HG03097 (cell line): ENCODE data around the gene CRYBG1.
"Not testable (repeated sequence)": the region's sequence is repeated elsewhere in the genome, so short reads cannot be mapped to it uniquely, and the experiment has no call there.

Experiments
- ATAC-seq: cut with Tn5 transposase; IDR thresholded peaks from one replicate; pipeline ENCODE4 v1.9.1; 2021; ENCODE audit not compliant: unreplicated experiment, low FRiP score

CRYBG1 gene

GRCh38 chr6:106540432-106540831 lies 179.9 kb downstream of the CRYBG1 start:
- no peak for ATAC-seq

DNA sequence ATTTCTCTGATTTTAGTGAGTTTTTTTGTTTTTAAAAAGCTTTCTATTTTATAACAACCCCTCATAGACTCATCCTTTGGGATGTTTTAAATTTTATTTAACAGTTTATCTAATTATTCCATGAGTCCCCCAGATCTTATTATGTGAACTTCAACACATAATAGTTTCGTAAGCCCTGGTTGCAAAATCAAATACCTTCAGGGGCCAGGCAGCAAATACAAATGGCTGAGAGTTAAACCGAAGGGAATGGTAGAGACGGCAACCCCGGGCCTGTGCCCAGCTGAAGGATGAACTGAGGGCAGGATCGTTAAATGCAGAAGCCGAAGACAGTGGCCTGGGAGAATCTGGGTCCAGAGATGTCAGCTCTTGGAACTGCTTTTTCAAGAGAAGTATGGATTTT lies 180.4 kb downstream of the CRYBG1 start:
- no peak for ATAC-seq

GRCh38 chr6:106546261-106546690 lies 185.8 kb downstream of the CRYBG1 start:
- no peak for ATAC-seq

DNA sequence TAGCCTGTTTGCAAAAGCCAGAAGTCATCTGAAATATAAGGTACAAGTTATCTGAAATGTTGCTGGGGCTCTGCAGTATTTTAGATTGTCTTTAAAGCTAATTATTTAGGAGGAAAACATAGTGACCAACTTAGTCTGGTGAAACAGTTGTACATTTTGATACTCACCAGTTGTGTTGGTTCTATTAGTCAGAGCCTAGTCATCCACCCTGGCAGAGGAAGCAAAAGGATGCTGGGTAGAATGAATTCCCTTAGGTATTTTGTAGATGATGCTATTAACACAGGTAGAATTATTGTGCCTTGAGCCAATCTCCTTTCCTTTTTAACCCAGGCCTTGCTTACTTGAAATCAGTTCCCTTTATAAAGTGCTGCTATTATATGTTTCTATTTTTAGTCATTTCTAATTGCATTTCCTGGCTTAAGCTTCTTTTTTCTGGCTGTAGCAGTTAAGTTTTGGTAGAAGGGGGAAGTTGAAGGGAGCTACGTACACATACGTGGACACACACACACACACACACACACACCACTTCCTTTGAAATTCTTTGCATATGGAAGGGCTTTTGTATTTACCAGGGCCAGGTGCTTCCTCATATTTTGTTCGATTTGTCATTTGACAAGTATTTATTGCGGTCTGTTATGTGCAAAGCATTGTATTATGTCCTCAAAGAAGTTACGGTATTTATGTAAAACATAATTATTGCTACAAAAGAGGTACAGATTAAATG lies 186.3 kb downstream of the CRYBG1 start:
- no peak for ATAC-seq

GRCh38 chr6:106547601-106548453 lies 187.3 kb downstream of the CRYBG1 start:
- no peak for ATAC-seq

- not testable (repeated sequence) for ATAC-seq
Measured at GRCh38 chr6:106548926-106549455, 188.5 kb downstream of the CRYBG1 start.

DNA sequence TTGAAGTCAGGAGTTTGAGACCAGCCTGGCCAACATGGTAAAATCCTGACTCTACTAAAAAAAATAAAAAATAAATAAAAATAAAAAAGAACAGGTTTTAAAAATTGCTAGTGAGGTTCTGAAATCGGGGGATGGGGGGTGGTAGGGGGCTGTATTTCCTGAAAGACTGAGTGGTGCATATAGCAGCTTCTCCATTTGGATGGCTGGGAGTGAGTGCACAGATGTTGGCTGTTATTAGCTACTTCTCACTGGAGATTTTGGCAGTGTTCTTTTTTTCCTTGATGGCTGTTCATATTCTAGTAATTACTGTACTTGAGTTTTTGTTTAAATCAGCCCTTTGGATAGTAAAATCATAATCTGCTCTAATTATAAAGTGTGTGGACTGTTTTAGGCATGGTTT lies 189.0 kb downstream of the CRYBG1 start:
- ATAC-seq = no peak

DNA sequence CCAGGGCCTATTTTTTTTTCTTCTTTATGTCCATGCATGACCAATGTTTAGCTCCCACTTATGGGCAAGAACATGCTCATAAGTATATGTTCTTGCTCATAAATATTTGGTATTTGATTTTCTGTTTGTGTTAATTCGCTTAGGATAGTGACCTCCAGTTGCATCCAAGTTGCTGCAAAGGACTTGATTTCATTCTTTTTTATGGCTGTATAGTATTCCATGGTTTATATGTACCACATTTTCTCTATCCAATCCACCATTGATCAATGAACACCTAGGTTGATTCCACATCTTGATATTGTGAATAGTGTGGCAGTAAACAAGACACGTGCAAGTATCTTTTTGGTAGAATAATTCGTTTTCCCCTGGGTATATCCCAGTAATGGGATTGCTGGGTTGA lies 190.6 kb downstream of the CRYBG1 start:
- ATAC-seq = no peak

- ATAC-seq = no peak
Measured at GRCh38 chr6:106553440-106553839, 192.9 kb downstream of the CRYBG1 start.

DNA sequence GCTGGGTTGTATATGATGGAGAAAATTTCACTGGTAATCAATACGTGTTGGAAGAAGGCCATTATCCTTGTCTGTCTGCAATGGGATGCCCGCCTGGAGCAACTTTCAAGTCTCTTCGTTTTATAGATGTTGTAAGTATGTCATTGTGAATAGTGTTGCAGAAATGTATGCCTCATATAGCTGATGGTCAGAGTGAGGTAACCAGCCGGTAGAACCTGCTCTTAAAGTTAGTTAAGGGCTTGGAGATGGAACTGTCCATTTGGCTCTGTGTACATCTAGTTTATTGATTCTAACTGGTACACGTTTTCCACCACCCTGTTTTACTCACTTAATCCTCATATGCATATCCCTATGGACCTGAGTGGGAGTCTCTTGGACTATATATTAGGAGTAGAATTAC lies 195.2 kb downstream of the CRYBG1 start:
- no peak for ATAC-seq

DNA sequence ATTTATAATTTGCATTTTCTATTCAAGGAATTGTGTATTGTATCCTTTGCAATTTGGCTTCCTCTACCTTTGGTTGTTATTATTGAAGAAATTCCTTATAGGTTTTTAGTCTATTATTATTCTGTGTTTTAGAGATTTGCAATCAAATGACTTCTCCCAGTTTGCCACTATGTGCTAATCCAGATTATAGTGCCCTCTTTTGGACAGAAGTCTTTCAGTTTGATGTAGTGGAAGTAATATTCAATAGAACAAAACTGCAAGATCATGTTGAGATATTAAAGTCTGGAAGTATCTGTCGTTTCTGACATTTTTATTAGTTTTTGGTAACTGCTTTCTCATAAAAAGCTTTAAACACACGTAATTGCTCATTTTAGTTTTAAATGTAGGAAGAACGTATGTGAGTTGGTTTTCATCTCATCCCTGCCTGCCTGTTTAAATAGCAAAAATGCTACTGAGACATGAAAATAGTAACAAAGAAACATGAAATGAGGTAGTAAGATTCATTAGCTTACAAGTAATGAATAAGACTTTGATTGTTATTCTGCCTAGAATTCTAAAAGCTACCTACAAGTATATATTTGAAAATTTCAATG lies 195.9 kb downstream of the CRYBG1 start:
- no peak for ATAC-seq

DNA sequence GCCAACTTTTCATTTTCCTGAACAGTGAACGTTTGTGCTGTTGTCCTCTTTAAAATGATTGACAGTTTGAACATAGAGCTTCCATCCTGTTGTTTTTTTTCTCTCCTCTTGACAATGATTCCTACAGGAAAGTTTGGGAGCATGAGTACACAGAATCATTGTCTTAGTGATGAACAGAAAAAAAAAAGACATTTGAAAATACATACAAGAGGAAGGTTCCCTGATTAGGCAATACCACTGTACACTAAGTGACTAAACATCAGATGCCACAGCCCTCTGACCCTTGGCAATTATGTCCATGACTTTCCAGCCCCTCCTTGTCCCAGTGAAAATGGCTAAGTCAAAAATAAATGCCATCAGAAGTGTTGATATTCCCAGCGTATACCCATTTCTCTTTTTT lies 197.3 kb downstream of the CRYBG1 start:
- ATAC-seq = no peak

- no peak for ATAC-seq
Measured at GRCh38 chr6:106558364-106558763, 197.8 kb downstream of the CRYBG1 start.

DNA sequence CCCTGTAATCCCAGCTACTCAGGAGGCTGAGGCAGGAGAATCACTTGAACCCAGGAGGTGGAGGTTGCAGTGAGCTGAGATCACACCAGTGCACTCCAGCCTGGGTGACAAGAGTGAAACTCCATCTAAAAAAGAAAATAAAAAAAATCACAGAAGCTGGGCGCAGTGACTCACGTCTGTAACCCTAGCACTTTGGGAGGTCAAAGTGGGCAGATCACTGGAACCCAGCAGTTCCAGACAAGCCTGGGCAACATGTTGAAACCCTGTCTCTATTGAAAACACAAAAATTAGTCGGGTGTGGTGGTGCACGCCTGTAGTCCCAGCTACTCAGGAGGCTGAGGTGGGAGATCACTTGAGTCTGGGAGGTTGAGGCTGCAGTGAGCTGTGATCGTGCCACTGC lies 199.1 kb downstream of the CRYBG1 start:
- not testable (repeated sequence) for ATAC-seq

- no peak for ATAC-seq
Measured at GRCh38 chr6:106560996-106561685, 200.6 kb downstream of the CRYBG1 start.

GRCh38 chr6:106561686-106562405 lies 201.3 kb downstream of the CRYBG1 start:
- ATAC-seq = no peak

DNA sequence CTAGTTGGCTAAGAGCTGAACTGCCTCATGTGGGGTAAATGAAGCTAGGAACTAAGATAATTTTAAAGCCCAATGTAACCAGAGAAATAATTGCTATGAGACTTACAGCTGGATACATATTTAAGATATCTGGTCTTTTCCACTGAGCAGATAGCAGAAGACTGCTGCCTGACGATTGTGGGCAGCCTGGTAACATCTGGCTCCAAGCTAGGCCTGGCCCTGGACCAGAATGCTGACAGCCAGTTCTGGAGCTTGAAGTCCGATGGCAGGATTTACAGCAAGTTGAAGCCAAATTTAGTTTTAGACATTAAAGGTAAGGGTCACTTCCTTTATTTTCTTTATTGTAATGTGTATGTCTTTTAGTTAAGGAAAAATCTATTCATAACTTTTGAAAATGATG lies 203.1 kb downstream of the CRYBG1 start:
- no peak for ATAC-seq

DNA sequence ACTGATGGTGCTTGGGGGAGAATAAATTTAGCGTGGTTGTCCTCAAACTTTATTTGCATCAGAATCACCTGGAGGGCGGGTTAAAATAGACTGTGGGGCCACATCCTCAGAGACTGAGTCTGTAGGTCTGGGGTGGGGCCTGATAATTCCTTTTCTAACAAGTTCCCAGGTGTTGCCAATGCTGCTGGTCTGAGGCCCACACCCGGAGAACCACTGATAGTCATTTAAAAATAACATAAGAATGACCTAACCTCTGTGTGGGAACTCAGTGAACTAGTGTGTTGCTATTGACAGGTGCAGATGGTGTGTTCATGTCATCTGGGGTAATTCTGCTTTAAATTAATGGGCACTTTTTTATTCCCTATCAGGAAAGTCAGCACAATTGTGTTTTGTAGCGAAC lies 204.0 kb downstream of the CRYBG1 start:
- ATAC-seq = no peak

- no peak for ATAC-seq
Measured at GRCh38 chr6:106568530-106568929, 208.0 kb downstream of the CRYBG1 start.

- ATAC-seq = no peak
Measured at GRCh38 chr6:106569428-106569827, 208.9 kb downstream of the CRYBG1 start.
